GM19099 (cell line): Measurements from ENCODE around the gene VAMP5.

Source experiments
- POLR2A ChIP-seq: IDR thresholded peaks from 3 replicates; pipeline ENCODE4 v1.6.1; 2011; ENCODE audit warnings: low read depth; ENCODE audit not compliant: insufficient read length; ENCODE audit errors: extremely low read depth

The VAMP5 gene

DNA sequence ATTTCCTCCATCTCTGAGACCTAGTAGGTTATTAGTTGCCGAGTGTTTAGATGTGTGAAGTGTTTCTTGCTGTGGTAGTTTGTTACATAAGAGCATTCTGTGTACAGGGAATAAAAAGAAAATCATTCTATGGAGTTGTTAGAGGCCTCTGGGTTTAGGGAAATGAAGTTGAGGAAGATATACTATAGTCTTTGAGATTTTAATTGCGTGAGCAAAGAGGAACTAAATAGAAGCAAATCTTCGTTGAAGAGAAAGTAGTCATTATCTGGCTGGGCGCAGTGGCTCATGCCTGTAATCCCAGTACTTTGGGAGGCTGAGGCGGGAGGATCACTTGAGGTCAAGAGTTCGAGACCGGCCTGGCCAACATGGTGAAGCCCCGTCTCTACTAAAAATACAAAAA lies 50.8 kb downstream of the VAMP5 start:
- TF ChIP-seq POLR2A: no peak

DNA sequence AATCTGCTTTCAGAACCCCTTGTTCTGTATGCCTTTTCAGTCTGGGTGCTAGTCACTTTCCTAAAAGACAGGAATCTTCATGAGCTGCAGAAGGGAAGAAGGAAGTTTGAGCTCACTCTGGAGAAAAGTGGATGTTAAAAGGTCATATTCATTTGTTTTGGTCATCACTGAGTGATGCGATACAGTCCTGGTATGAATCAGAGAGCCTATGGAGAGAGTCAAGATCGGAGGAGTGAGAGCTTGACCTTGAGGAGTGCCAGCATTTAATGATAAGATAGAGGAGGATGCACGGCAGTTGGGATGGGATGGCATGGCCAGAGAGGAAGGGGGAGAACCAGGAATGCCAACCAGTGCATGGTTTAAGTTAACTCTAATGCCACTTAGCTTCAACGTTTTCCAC lies 51.4 kb downstream of the VAMP5 start:
- no peak for TF ChIP-seq POLR2A

DNA sequence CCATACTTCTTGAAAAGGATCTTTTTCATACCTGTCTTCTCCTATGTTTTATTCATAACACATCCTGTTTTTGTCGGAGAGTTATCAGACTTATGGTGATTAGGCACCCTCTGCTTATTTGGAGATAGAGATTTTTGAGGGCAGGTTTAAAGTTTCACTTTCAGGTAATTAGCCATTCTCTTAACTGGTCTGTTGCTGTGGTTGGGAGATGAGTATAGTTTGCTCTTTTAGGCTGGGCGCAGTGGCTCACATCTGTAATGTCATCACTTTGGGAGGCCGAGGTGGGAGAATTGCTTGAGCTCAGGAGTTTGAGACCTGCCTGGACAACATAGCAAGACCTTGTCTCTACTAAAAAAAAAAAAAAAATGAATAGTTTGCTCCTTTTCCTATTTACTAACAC lies 58.5 kb downstream of the VAMP5 start:
- TF ChIP-seq POLR2A: no peak
